SK-N-SH treated with all-trans-retinoic acid at 6 μM for 48 hours (cell line): ENCODE results near the gene SEH1L.

Source experiments
- ATAC-seq: fragments of 200-7000 bp; cut with Tn5 transposase; 3 replicates; pipeline ENCODE4 v1.9.1; 2020; ENCODE audit warnings: mild to moderate bottlenecking, moderate library complexity
- ARNTL ChIP-seq: fragments of 450-650 bp; formaldehyde crosslinking; IDR thresholded peaks from 2 replicates; pipeline ENCODE4 v1.5.0; 2020; ENCODE audit warnings: low read depth, mild to moderate bottlenecking, moderate library complexity, borderline replicate concordance
- BACH2 ChIP-seq: fragments of 250-450 bp; sonication (Bioruptor Pico); IDR thresholded peaks from 2 replicates; pipeline ENCODE4 v1.9.0; 2021; ENCODE audit warnings: mild to moderate bottlenecking, borderline replicate concordance
- CSDC2 ChIP-seq: fragments of 250-450 bp; sonication (Bioruptor Pico); IDR thresholded peaks from 2 replicates; pipeline ENCODE4 v1.5.0; 2020; ENCODE audit warnings: mild to moderate bottlenecking, moderate library complexity
- ESRRG ChIP-seq: fragments of 250-450 bp; sonication (Bioruptor Pico); IDR thresholded peaks from 2 replicates; pipeline ENCODE4 v1.6.1; 2021; ENCODE audit warnings: mild to moderate bottlenecking
- ISL1 ChIP-seq: fragments of 250-450 bp; sonication (Bioruptor Pico); IDR thresholded peaks from 2 replicates; pipeline ENCODE4 v2.1.2; 2022; ENCODE audit warnings: mild to moderate bottlenecking, moderate library complexity
- OSR1 ChIP-seq: fragments of 250-450 bp; sonication (Bioruptor Pico); IDR thresholded peaks from 2 replicates; pipeline ENCODE4 v1.8.0; 2022; ENCODE audit warnings: moderate library complexity, mild to moderate bottlenecking, inconsistent platforms
- PATZ1 ChIP-seq: fragments of 250-450 bp; sonication (Bioruptor Pico); IDR thresholded peaks from 2 replicates; pipeline ENCODE4 v1.8.0; 2020; ENCODE audit warnings: mild to moderate bottlenecking, moderate library complexity, borderline replicate concordance
- POU6F1 ChIP-seq: fragments of 250-450 bp; sonication (Bioruptor Pico); IDR thresholded peaks from 2 replicates; pipeline ENCODE4 v1.8.0; 2021; ENCODE audit warnings: low read depth, mild to moderate bottlenecking, moderate library complexity, borderline replicate concordance
- SNAI2 ChIP-seq: fragments of 250-450 bp; sonication (Bioruptor Pico); IDR thresholded peaks from 2 replicates; pipeline ENCODE4 v1.5.0; 2020; ENCODE audit warnings: mild to moderate bottlenecking, moderate library complexity
- TCF4 ChIP-seq: fragments of 250-450 bp; sonication (Bioruptor Pico); IDR thresholded peaks from 2 replicates; pipeline ENCODE4 v1.8.0; 2021; ENCODE audit warnings: mild to moderate bottlenecking, moderate library complexity, borderline replicate concordance
- TOX ChIP-seq: fragments of 250-450 bp; sonication (Bioruptor Pico); IDR thresholded peaks from 2 replicates; pipeline ENCODE4 v1.8.0; 2021; ENCODE audit warnings: mild to moderate bottlenecking, moderate library complexity, borderline replicate concordance
- TSHZ2 ChIP-seq: fragments of 250-450 bp; sonication (Bioruptor Pico); IDR thresholded peaks from 2 replicates; pipeline ENCODE4 v1.5.0; 2020; ENCODE audit warnings: mild to moderate bottlenecking, moderate library complexity
- ZC3H10 ChIP-seq: fragments of 250-450 bp; sonication (Bioruptor Pico); IDR thresholded peaks from 2 replicates; pipeline ENCODE4 v1.5.1; 2021; ENCODE audit warnings: mild to moderate bottlenecking, moderate library complexity
- ZFP3 ChIP-seq: fragments of 250-450 bp; sonication (Bioruptor Pico); IDR thresholded peaks from 2 replicates; pipeline ENCODE4 v1.5.0; 2020; ENCODE audit warnings: mild to moderate bottlenecking, moderate library complexity
- ZFP30 ChIP-seq: fragments of 450-650 bp; formaldehyde crosslinking; IDR thresholded peaks from 2 replicates; pipeline ENCODE4 v1.5.0; 2022; ENCODE audit warnings: mild to moderate bottlenecking, moderate library complexity
- ZNF565 ChIP-seq: fragments of 450-650 bp; formaldehyde crosslinking; conservative IDR thresholded peaks from 2 replicates; pipeline ENCODE4 v1.5.0; 2020; ENCODE audit warnings: low read depth, mild to moderate bottlenecking, moderate library complexity
- ZNF70 ChIP-seq: fragments of 450-650 bp; formaldehyde crosslinking; IDR thresholded peaks from 2 replicates; pipeline ENCODE4 v1.5.0; 2020; ENCODE audit warnings: mild to moderate bottlenecking, moderate library complexity
- ZNF8 ChIP-seq: fragments of 450-650 bp; formaldehyde crosslinking; IDR thresholded peaks from 2 replicates; pipeline ENCODE4 v1.5.0; 2020; ENCODE audit warnings: mild to moderate bottlenecking, moderate library complexity

Gene SEH1L

GRCh38 chr18:12948050-12948804 lies 416 bp downstream of the SEH1L start:
- ATAC-seq = peak; percentile 83
- TF ChIP-seq CSDC2 (CRISPR knock-in tag) (peak; percentile 94), TSHZ2 (CRISPR knock-in tag) (0 out of 2 replicates have a peak, but pooled peaks have one; percentile 68), ARNTL (CRISPR knock-in tag) (no peak), BACH2 (CRISPR knock-in tag) (0 out of 2 replicates have a peak, but pooled peaks have one; percentile 38), ZFP3 (CRISPR knock-in tag) (peak; percentile 72; the same call in 1 of the 2 replicates), SNAI2 (CRISPR knock-in tag) (peak; percentile 72; the same call in 1 of the 2 replicates)

- TF ChIP-seq ESRRG (no peak), ZNF565 (CRISPR knock-in tag) (no peak), CSDC2 (CRISPR knock-in tag) (no peak), ZNF8 (CRISPR knock-in tag) (peak; percentile 54; the same call in 1 of the 2 replicates)
- no peak for ATAC-seq
Measured at GRCh38 chr18:12958478-12958877, 10.7 kb downstream of the SEH1L start.

GRCh38 chr18:12960395-12960794 lies 12.6 kb downstream of the SEH1L start:
- no peak for ATAC-seq
- no peak for TF ChIP-seq TCF4 (CRISPR knock-in tag)
- TF ChIP-seq CSDC2 (CRISPR knock-in tag) = no peak

GRCh38 chr18:12960853-12961397 lies 13.1 kb downstream of the SEH1L start:
- TF ChIP-seq ZC3H10 (no peak), ZNF70 (no peak), TCF4 (CRISPR knock-in tag) (no peak), ARNTL (CRISPR knock-in tag) (no peak), ZFP30 (CRISPR knock-in tag) (no peak), PATZ1 (no peak), OSR1 (CRISPR knock-in tag) (no peak), ZNF565 (CRISPR knock-in tag) (no peak), POU6F1 (CRISPR knock-in tag) (no peak)
- no peak for ATAC-seq

GRCh38 chr18:12963069-12963468 lies 15.3 kb downstream of the SEH1L start:
- TF ChIP-seq ZNF70 (no peak), ZFP30 (CRISPR knock-in tag) (no peak), PATZ1 (no peak), ISL1 (CRISPR knock-in tag) (no peak), ZNF565 (CRISPR knock-in tag) (no peak), ARNTL (CRISPR knock-in tag) (no peak), TCF4 (CRISPR knock-in tag) (no peak), OSR1 (CRISPR knock-in tag) (no peak), ESRRG (no peak), TOX (CRISPR knock-in tag) (no peak)
- no peak for ATAC-seq
